ENCODE data around the gene ANKS1B. TPM values are rescaled to one million over a fixed set of nuclear protein-coding genes. Genes with fewer than 3 reads are reported as not detected.

ANKS1B gene
- total RNA-seq, 6 experiments from 2014 or later, result 0.31 to 0.66 (median 0.37) TPM

- H3K36me3 Mint-ChIP-seq (ENCODE audit: low read depth), result no peaks in the 10 kb centered on the region
- no peak overlapping the region for H3K4me3 Mint-ChIP-seq
- H3K27ac Mint-ChIP-seq, result no peak overlapping the region
- no peaks in the 10 kb centered on the region for H3K9me3 Mint-ChIP-seq
- TF ChIP-seq, protein P1, sequence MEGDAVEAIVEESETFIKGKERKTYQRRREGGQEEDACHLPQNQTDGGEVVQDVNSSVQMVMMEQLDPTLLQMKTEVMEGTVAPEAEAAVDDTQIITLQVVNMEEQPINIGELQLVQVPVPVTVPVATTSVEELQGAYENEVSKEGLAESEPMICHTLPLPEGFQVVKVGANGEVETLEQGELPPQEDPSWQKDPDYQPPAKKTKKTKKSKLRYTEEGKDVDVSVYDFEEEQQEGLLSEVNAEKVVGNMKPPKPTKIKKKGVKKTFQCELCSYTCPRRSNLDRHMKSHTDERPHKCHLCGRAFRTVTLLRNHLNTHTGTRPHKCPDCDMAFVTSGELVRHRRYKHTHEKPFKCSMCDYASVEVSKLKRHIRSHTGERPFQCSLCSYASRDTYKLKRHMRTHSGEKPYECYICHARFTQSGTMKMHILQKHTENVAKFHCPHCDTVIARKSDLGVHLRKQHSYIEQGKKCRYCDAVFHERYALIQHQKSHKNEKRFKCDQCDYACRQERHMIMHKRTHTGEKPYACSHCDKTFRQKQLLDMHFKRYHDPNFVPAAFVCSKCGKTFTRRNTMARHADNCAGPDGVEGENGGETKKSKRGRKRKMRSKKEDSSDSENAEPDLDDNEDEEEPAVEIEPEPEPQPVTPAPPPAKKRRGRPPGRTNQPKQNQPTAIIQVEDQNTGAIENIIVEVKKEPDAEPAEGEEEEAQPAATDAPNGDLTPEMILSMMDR (IDR thresholded peaks at IDR 0.05), result no peak
- H3K27me3 Mint-ChIP-seq (ENCODE audit: insufficient read depth), result no peaks in the 10 kb centered on the region
- no peak for DNase-seq
- no peaks in the 10 kb centered on the region for H3K4me1 Mint-ChIP-seq (ENCODE audit: low read depth)
Measured at GRCh38 chr12:98882526-98882925, 1102.2 kb downstream of the ANKS1B start.

DNA sequence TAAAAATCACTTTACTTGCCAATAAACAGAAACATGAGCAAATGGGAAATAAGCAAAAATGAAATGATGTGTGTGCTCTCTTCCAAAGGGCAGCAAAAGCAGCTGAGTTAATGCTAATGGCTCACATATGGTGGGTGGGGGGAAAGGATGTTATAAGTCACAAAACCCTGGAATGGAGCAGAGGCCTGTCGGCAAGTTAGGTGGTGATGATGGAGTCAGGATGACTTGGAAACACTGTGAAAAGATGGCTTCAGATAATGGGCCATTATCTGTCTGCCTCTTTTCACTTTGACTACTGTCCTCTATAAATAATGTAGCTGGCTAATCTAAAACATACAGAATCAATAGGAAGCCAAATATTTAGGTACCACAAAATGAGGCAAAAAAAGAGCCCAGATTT lies 1111.0 kb downstream of the ANKS1B start:
- Mint-ChIP-seq H3K4me3 (no peak overlapping the region), H3K36me3 (ENCODE audit: low read depth) (no peaks in the 10 kb centered on the region), H3K4me1 (ENCODE audit: low read depth) (no peaks in the 10 kb centered on the region), H3K27me3 (ENCODE audit: insufficient read depth) (no peaks in the 10 kb centered on the region; the same call in 1 of the 2 replicates), H3K9me3 (no peaks in the 10 kb centered on the region), H3K27ac (no peak overlapping the region)
- TF ChIP-seq, protein P1 (IDR thresholded peaks at IDR 0.05), result no peak
- no peak for DNase-seq

GRCh38 chr12:98870504-98870903 lies 1114.2 kb downstream of the ANKS1B start:
- TF ChIP-seq, protein P1 (IDR thresholded peaks at IDR 0.05), result no peak
- no peaks in the 10 kb centered on the region; the same call in 1 of the 2 replicates for H3K27me3 Mint-ChIP-seq (ENCODE audit: insufficient read depth)
- H3K36me3 Mint-ChIP-seq (ENCODE audit: low read depth), result no peaks in the 10 kb centered on the region
- DNase-seq, result no peak
- no peaks in the 10 kb centered on the region for H3K9me3 Mint-ChIP-seq
- H3K27ac Mint-ChIP-seq, result no peak overlapping the region
- H3K4me1 Mint-ChIP-seq (ENCODE audit: low read depth), result no peaks in the 10 kb centered on the region
- H3K4me3 Mint-ChIP-seq, result no peak overlapping the region

DNA sequence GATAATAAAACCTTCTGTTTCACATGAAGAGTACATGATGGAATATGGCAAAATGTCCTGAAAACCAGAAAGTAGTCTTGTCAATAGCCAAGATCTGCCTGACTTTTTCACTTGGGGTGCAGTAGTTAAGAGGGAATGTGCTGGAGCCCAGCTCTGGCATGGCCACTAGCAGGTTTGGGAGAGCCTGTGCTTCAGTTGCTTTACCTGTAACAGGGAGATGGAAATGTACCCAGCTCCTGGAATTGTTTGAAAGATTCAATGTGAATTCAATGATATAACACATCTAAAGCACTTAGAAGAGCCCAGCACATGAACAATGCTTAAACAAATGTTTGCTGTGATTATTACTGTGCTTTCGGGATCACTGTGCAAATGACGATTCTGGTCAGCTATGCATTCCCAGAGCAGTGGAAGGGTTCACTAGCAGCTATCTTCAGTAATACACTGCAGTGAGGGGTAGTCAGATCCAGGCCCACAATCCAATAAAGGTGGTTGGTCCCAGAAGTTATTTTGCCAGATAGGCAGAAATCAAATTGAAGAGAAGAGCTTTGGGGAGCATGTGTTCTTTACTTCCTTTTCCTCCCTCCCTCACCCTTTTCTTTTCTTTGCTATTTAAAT lies 1114.7 kb downstream of the ANKS1B start:
- H3K36me3 Mint-ChIP-seq (ENCODE audit: low read depth), result no peaks in the 10 kb centered on the region
- H3K27me3 Mint-ChIP-seq (ENCODE audit: insufficient read depth), result no peaks in the 10 kb centered on the region; the same call in 1 of the 2 replicates
- H3K4me1 Mint-ChIP-seq (ENCODE audit: low read depth), result no peaks in the 10 kb centered on the region
- TF ChIP-seq, protein P1 (IDR thresholded peaks at IDR 0.05), result no peak
- no peak for DNase-seq
- H3K4me3 Mint-ChIP-seq, result no peak overlapping the region
- no peak overlapping the region for H3K27ac Mint-ChIP-seq
- H3K9me3 Mint-ChIP-seq, result no peaks in the 10 kb centered on the region

DNA sequence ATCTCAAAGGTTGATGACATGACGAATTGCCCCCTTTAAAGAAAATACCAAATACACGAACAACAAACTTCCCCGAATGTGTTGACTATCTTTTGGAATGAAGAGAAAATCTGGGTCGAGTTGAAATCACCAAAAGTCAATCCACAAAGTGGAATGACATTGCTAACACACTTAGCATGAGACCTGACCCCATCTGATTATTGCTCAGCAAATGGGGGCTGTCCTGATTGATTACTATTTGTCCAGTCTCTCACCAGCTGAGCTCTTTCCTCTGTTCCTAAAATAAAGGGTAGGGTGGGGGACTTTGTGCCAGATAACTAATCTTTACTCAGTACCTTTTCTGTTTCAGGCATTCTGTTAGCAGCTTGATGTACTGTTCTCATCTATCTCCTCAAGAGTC lies 1116.2 kb downstream of the ANKS1B start:
- Mint-ChIP-seq H3K9me3 (no peaks in the 10 kb centered on the region), H3K4me3 (no peak overlapping the region), H3K4me1 (ENCODE audit: low read depth) (no peaks in the 10 kb centered on the region), H3K27ac (no peak overlapping the region), H3K36me3 (ENCODE audit: low read depth) (no peaks in the 10 kb centered on the region), H3K27me3 (ENCODE audit: insufficient read depth) (no peaks in the 10 kb centered on the region; the same call in 1 of the 2 replicates)
- DNase-seq, result no peak
- TF ChIP-seq, protein P1 (IDR thresholded peaks at IDR 0.05), result no peak
